Amniotic stem cell (primary cell): ENCODE results near the gene CHST6.
"Not testable (repeated sequence)": the region's sequence is repeated elsewhere in the genome, so short reads cannot be mapped to it uniquely, and the experiment has no call there.

Source experiments
- DNase-seq: peaks from one replicate; lab custom pipeline; 2025; lab: John Stamatoyannopoulos, UW

Gene CHST6

DNA sequence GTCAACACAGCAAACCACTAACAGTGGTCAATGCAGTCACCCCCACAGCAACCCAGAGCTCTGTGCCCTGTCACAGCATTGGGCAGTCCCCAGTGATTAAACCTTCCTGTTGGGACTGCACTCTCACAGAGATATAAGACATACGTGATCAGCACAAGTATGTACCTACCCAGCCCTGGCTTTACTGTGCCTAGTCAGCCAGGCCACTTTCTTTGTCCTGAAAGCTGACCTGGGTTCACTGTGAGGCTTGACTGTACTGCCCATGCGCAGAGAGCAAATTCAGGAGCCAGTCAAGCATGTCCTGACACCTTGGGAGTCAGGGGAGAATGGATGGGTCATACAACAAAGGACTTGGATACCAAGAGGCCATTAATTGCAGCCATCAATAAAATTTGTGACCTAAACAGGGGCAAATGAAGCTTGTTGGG is 19.8 kb downstream of the CHST6 start:
- no peak for DNase-seq

DNA sequence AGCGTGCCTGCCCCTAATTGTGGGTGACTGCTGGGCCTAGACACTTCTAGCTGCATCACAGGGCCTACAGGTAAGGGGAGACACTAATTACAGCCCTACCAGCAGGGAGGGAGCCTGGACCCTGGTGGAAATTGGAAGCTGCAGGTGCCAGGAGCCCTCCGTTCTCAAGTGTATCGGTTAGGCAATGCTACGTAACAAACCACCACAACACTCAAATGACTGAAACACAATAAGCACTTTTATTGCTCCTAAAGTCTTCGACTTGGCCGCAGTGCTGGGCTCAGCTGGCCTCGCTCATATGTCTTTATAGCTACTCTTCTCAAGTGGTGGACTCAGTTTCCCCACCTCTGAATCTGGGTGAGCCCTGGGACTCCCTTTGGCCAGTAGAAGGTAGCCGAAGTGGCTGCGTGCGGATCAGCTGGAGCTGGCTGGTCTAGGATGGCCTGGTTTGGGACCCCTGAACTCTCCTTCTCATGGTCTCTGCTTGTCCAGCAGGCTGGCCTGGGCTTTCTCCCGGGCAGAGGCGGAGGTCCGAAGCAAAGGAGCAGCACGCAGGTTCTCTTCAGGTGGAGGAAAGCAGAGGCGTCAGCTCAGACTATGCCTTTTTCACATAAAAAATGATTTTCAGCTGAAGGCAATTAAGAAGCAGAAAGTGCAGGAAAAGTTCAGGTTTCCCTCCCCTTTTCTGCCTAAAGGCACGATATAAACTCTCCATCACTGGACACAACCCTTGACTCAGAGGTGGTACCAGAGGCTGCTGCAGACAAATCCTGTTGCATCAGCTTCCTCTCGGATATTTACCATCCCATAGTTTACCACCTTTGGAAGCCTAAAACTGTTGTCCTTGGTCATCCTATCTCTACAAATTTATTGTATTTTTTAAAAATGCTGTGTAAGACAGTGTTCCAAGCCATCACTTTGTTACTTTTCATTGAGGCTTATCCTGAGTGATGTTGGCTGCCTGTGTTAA is 22.0 kb downstream of the CHST6 start:
- no peak for DNase-seq

GRCh38 chr16:75471723-75472633 is 23.3 kb downstream of the CHST6 start:
- peak; percentile 78 for DNase-seq

- DNase-seq = no peak
Measured at GRCh38 chr16:75466760-75467159, 28.5 kb downstream of the CHST6 start.

- DNase-seq = peak; percentile 93
Measured at GRCh38 chr16:75464122-75464918, 30.9 kb downstream of the CHST6 start, which contains the start of gene TMEM170A. TSS of gene TMEM170A (minus strand) at chr16:75464689. CDS start at chr16:75464600, 89 bp downstream.

DNA sequence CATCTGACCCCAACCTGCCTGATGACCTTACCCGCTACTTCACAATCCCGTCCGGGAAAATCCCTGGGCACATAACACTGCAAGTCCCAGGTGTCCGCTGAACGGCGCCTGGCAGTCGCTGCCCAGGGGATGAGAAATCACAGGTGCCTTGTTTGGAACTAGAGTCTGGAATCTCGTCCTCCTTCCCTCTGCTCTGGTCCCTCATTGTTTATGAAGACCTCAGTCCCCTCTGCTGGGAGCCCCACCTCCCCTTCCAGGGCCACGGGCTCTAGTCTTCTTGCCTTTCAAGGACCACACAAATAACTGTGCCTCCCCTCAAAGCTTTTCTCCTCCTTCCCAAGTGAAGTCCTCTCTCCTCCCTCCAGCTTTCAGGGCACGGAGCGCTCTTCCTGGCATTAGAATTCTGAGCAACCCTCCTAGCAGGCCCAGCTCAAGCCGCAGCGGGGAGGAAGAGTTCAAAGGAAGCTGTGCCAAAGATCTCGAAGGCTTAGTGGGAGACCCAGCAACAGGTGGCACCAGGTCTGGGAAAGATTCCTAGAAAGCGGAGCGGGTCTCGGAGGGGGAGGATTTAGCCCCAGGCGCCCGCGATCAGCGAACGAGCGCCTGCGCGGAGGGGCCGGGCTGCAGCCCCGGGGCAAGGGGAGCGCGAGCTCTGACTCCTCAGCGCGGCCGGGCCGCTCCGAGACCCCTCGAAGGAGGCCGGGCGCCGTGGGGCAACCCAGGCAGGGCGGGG is 31.7 kb downstream of the CHST6 start:
- not testable (repeated sequence) for DNase-seq

DNA sequence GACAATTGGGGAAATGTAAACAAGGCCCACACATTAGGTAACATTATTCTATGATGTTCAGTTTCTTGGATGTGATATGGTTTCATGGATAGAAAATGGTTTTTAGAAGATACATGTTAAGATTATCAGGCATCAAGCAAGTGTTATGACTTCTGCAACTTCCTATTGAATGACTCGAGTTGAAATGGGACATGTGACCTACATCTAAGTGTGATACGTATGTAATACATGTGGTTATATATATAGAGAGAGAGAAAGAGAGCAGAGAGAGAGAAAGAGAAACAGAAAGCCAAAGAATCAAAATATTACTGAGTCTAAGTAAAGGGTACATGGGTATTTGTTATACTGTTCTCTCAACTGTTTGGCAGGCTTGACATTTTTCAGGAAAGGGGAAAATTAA is 32.4 kb downstream of the CHST6 start:
- no peak for DNase-seq

GRCh38 chr16:75461575-75461974 is 33.7 kb downstream of the CHST6 start:
- DNase-seq = no peak

DNA sequence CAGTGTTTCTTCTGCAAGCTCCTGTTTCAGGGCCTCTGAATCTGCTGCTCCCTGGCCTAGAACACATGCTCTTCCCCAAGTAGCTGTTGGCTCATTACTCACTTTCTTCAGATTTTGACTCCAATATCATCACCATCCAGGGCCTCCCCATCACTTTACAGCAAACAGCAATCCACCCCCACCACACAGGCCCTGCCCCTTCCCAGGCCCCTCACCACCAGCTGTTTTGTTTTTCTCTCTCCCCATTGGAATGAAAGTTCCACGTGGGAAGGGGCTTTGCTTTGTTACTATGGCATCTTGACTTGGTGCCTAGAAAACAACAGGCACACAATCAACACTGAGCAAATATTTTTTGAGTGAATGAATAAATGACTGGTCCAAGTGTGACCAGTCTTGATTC is 34.8 kb downstream of the CHST6 start:
- DNase-seq = no peak

DNA sequence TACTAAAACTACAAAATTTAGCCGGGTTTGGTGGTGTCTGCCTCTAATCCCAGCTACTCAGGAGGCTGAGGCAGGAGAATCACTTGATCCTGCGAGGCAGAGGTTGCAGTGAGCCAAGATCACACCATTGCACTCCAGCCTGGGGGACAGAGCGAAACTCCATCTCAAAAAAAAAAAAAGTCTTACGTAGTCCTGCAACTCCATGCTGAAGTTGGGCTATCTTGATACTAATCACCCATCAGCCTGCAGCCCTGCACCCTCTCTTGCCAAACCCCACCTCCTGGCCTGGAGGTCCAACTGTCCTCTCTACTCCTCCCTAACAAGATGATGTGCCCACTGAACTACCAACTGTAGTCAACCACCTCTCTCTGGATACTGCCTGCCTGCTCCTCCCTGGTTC is 35.5 kb downstream of the CHST6 start:
- no peak for DNase-seq

GRCh38 chr16:75458439-75458838 is 36.8 kb downstream of the CHST6 start:
- DNase-seq = no peak

DNA sequence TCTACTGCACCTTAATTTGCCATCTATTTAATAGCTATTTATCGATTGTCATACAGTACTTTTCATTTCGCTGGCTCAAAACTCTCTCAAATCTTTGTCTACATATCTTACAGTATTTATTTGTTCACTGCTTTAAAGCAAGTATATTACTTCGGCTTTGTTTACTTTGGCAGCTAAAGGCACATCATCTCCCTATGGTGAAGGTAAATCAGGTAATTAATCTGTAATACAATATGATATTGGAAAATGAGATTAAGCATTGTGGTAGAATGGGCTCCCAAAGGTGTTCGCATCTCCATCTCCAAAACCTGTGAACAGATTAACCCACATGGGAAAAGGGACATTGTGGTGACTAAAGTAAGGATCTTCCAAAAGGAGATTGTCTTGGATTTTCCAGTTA is 37.2 kb downstream of the CHST6 start:
- DNase-seq = no peak

DNA sequence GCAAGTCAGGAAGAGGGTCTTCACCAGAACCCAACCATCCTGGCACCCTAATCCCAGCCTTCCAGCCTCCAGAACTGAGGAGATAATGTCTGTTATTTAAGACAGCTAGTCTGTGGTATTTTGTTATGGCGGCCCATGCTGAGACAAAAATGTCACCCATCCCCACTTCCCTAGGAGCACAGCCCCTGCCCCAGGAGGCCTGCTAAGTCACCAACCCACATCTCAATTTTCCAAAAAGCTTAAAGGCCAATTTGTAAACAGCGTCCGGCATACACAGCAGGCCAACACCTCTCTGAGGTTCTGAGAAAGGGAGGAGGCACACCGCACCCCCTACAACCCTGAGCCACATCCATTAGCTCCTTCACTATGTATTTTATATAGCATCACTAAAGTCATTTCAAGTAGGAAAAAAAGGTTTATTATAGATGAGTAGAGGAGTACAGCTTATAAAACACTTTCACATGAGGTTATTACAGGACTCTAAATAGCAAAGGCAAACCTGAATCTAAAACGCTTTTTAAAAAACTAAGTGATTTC is 37.7 kb downstream of the CHST6 start:
- no peak for DNase-seq

DNA sequence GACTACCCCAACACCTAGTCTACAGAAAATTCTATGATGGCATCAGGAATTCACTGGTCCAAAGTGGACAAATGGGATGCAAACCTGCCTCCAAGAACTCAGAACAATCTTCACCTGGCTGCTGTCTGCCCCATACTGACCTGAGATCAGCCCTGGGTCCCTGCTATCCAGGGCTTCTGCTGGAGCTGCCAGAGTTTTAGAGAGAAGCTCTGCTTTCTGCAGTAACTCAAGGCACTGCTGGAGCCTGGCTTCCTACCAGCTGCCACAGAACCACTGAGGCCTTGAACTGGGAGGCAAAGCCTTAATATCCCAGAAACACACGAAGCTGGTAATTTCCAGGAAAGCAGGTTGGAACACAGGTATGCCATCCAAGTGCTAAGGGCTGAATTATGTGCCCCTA is 38.3 kb downstream of the CHST6 start:
- no peak for DNase-seq

GRCh38 chr16:75456486-75456885 is 38.8 kb downstream of the CHST6 start:
- not testable (repeated sequence) for DNase-seq

DNA sequence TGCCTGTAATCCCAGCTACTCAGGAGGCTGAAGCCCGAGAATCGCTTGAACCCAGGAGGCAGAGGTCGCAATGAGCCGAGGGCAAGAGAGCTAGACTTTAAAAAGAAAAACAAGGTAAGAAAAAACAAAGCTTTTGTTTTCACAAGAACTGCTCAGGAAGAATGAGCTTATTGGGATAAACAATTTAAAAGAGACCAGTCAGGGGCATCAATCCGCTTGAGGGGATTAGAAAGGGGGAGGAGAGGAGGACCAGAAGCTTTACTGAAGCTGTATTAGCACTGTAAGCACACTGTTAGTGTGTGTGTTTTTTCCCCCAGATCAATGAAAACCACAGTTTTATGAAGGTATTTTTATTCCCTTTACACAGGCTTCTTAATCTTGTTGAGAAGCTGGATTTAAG is 39.6 kb downstream of the CHST6 start:
- DNase-seq = no peak

DNA sequence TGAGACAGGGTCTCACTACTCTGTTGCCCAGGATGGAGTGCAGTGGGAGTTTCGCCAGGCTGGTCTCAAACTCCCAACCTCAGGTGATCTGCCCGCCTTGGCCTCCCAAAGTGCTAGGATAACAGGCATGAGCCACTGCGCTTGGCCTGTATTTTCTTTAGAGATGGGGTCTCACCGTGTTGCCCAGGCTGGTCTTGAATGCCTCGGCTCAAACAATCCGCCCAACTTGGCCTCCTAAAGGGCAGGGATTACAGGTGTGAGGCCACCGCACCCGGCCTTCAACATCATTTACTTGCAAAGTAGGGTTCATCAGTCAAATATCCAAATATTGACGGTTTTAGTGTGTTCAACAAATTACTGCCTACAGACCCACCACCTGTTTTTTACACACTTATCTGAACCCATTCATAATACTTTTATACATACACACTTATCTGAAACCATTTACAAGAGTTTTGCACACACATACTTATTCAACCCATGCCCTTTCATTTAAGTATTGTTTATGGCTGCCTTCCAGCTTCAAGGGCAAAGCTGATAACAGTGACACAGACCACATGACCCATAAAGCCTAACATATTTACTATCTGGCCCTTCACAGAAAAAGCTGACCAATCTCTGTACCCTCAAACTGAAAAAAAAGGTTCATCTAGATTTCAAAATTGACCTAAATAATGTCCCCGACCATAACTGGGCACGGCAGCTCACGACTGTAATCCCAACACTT is 42.6 kb downstream of the CHST6 start:
- no peak for DNase-seq

GRCh38 chr16:75446416-75446815 is 48.8 kb downstream of the CHST6 start:
- no peak for DNase-seq

DNA sequence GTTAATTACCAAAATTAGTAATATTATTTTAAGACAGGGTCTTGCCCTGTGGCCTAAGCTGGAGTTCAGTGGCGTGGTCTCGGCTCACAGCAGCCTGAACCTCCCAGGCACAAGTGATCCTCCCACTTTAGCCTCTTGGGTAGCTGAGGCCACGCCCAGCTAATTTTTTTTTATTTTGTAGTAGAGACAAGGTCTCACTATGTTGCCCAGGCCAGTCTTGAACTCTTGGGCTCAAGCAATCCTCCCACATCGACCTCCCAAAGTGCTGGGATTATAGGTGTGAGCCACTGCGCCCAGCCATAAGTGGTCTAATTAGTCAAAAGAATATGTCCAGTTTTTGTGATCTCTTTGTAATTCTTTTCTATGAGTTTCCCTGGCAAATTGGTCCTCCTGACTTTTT is 49.9 kb downstream of the CHST6 start:
- DNase-seq = no peak

DNA sequence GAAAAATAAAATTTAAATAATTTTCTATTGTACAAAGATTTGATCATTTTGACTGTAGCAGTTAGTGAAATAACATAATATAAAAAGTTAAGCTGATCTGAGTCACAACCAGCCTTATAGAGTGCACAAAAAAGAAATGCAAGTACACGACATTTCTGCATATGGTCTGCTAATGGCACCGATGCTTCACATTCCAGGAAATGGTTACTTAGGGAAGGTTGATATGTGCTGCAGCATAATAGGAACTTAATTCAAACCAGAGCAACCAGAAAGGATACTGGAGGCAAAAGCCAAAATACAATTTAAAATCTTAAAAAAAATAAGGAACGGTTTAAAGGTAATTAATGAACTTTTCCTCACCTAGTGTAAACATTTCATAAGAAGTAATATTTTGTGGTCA is 51.9 kb downstream of the CHST6 start:
- peak; percentile 24 for DNase-seq
